Transverse colon (tissue), 4 donors: ENCODE results near the gene USP24. TPM values are rescaled to one million over a fixed set of nuclear protein-coding genes. Genes with fewer than 3 reads are reported as not detected.

Source experiments
- DNase-seq: peaks from one replicate; pipeline ENCODE4 v3.0.0-alpha.2; 2019
- H3K27ac ChIP-seq, 4 donors: fragments of 200-600 bp; sonication (generic); 2 replicates each; pipeline ENCODE4 v1.5.1; 2016 to 2018; ENCODE audit warnings: inconsistent platforms in 4 of 4
- H3K27me3 ChIP-seq: fragments of 200-600 bp; sonication (generic); 2 replicates; pipeline ENCODE4 v1.5.1; 2017; ENCODE audit warnings: inconsistent platforms
- H3K36me3 ChIP-seq, 4 donors: fragments of 200-600 bp; sonication (generic); 2 replicates each; pipeline ENCODE4 v1.5.1; 2017 to 2019; ENCODE audit warnings: inconsistent platforms in 4 of 4
- H3K4me1 ChIP-seq, 4 donors: fragments of 200-600 bp; sonication (generic); 2 replicates each; pipeline ENCODE4 v1.5.1; 2017 to 2020; ENCODE audit warnings: inconsistent platforms in 4 of 4
- H3K4me3 ChIP-seq, 4 donors: fragments of 200-600 bp; sonication (generic); 1 replicate in 1 of 4; 2 replicates in 3 of 4; pipeline versions ENCODE4 v1.5.1 to v1.6.1; 2017 to 2019; ENCODE audit warnings: inconsistent platforms in 4 of 4
- H3K9me3 ChIP-seq, 2 donors: fragments of 200-600 bp; sonication (generic); 2 replicates each; pipeline ENCODE4 v1.5.1; 2017 to 2019; ENCODE audit warnings: inconsistent platforms in 2 of 2
- EP300 ChIP-seq: sonication (generic); formaldehyde crosslinking; IDR thresholded peaks from one replicate; pipeline ENCODE4 v1.6.1; 2017; ENCODE audit warnings: antibody characterized with exemption, low read depth
- POLR2A ChIP-seq: fragments of 450-650 bp; IDR thresholded peaks from one replicate; pipeline ENCODE4 v1.6.1; 2016; ENCODE audit warnings: antibody characterized with exemption, mild to moderate bottlenecking, moderate library complexity
- POLR2AphosphoS5 ChIP-seq, 3 donors: sonication (generic); formaldehyde crosslinking; IDR thresholded peaks; one replicate each; pipeline ENCODE4 v1.6.1; 2016; ENCODE audit warnings: antibody characterized with exemption in 3 of 3
- WGBS, 2 donors: methylation state at CpG; one replicate each; pipeline ENCODE4 v1.1.5; 2018; ENCODE audit warnings: low coverage in 1 of 2; 5-methylcytosine and 5-hydroxymethylcytosine counted together
- in situ Hi-C, 4 donors: fragments of 200-750 bp; cut with MboI; loops; one replicate each; pipeline versions ENCODE4 v1.15.0 to v1.15.1; 2017; ENCODE audit warnings: low sequenced_read_pairs in 3 of 4, low pct_ligation_motif_present in 1 of 4, low pct_unique_long_range_greater_than_20kb in 1 of 4
- intact Hi-C: fragments of 100-400 bp; cut with DNase I; formaldehyde crosslinking; loops from one replicate; pipeline ENCODE4 v1.15.1; 2023; ENCODE audit warnings: low total_unique reads
- total RNA-seq, 4 donors: library from RNA; depleted of rRNA; stranded (reverse); fragments of >200 nt; gene quantifications; one replicate each; pipeline ENCODE4 v1.1.0, GENCODE V29; 2016
- TF ChIP-seq, protein P1 (sequence below), 5 experiments: fragments of 200-600 bp in 3 of 5; fragments of 450-650 bp in 2 of 5; sonication (generic) in 3 of 5; IDR thresholded peaks; 1 replicate in 2 of 5; 2 replicates in 3 of 5; pipeline ENCODE4 v1.5.1; 2016 to 2017; ENCODE audit warnings: antibody characterized with exemption in 5 of 5, inconsistent platforms in 3 of 5, mild to moderate bottlenecking in 2 of 5, moderate library complexity in 1 of 5

The USP24 gene
- total RNA-seq, 4 donors from 2014 or later: 30.7 to 79.4 (median 48.9) TPM

DNA sequence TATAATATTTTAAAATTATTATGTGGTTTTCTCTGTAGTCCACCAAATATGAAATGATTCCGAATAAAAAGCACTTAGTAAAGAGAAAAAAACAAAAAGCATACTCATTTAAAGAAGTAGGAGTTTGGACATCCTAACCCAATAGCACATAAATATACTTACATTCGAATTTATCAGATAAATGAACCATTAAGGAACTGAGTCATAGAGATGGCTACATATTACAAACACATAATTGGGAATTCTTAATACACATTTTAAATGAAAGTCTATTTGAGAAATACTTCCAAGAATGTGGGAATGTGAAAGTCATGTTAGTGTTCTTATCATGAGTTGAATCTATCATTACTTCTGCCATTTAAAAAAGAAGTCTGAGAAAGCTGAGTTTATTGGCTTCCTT, 75.0 kb downstream of the USP24 start:
- in situ Hi-C loops: loop anchor here (5.0 to 25.0 kb wide), 3 partner anchors 137 to 1447 kb away; partner anchors contain the start of gene PLPP3 (in 3 of the 4)
- no peak overlapping the region for H3K4me3 ChIP-seq
- H3K27me3 ChIP-seq: no peaks in the 10 kb centered on the region
- TF ChIP-seq, protein P1, sequence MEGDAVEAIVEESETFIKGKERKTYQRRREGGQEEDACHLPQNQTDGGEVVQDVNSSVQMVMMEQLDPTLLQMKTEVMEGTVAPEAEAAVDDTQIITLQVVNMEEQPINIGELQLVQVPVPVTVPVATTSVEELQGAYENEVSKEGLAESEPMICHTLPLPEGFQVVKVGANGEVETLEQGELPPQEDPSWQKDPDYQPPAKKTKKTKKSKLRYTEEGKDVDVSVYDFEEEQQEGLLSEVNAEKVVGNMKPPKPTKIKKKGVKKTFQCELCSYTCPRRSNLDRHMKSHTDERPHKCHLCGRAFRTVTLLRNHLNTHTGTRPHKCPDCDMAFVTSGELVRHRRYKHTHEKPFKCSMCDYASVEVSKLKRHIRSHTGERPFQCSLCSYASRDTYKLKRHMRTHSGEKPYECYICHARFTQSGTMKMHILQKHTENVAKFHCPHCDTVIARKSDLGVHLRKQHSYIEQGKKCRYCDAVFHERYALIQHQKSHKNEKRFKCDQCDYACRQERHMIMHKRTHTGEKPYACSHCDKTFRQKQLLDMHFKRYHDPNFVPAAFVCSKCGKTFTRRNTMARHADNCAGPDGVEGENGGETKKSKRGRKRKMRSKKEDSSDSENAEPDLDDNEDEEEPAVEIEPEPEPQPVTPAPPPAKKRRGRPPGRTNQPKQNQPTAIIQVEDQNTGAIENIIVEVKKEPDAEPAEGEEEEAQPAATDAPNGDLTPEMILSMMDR (IDR thresholded peaks at IDR 0.05): no peak
- TF ChIP-seq POLR2AphosphoS5 (IDR thresholded peaks at IDR 0.05) (no peak), POLR2A (no peak), EP300 (no peak)
- peaks cover 0 to 76% (median 35%) of the 10 kb centered on the region in 4 donors for H3K36me3 ChIP-seq
- no peak overlapping the region for H3K27ac ChIP-seq
- peaks cover 0 to 8% (median 1%) of the 10 kb centered on the region in 4 donors for H3K4me1 ChIP-seq
- intact Hi-C loops: loop anchor here (2.0 kb wide), 1 partner anchor 139 kb away; no protein-coding TSS in a partner anchor
- 81 to 88% methylated on average over 2 of the region's 2 CpGs for WGBS, 2 donors
- no peaks in the 10 kb centered on the region for H3K9me3 ChIP-seq
- no peak for DNase-seq

DNA sequence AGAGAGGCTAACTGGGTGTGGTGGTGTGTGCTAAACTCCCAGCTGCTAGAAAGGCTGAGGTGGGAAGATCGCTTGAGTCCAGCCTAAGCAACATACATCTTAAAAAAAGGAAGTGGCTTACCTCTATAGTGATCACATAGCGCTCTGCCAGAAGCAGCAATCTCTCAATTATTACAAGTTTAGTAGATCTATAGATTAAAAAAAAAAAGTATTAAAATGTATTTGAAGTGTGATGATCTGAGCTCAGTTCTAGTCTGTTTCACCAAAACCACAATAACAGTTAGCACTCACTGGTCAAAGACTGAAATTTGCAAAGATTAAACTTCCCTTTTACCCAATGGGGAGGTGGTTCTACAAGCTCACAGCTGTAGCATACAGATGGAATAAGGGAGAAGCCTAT, 76.3 kb downstream of the USP24 start:
- no peak for DNase-seq
- Histone ChIP-seq H3K4me3 (no peak overlapping the region), H3K27ac (no peak overlapping the region), H3K9me3 (no peaks in the 10 kb centered on the region), H3K27me3 (no peaks in the 10 kb centered on the region), H3K36me3 (peaks cover 0 to 70% (median 35%) of the 10 kb centered on the region in 4 donors), H3K4me1 (peaks cover 0 to 8% (median 1%) of the 10 kb centered on the region in 4 donors)
- intact Hi-C loops (no loop called here), in situ Hi-C loops (loop anchor here in 3 of 4 donors (25.0 kb wide), 2 partner anchors 148 to 1448 kb away; partner anchors contain the start of gene PLPP3 (in 3 of the 3))
- TF ChIP-seq POLR2A (no peak), EP300 (no peak), POLR2AphosphoS5 (IDR thresholded peaks at IDR 0.05) (no peak)
- TF ChIP-seq, protein P1 (IDR thresholded peaks at IDR 0.05): no peak
- WGBS, 2 donors: 73 to 92% methylated on average over 2 of the region's 2 CpGs

DNA sequence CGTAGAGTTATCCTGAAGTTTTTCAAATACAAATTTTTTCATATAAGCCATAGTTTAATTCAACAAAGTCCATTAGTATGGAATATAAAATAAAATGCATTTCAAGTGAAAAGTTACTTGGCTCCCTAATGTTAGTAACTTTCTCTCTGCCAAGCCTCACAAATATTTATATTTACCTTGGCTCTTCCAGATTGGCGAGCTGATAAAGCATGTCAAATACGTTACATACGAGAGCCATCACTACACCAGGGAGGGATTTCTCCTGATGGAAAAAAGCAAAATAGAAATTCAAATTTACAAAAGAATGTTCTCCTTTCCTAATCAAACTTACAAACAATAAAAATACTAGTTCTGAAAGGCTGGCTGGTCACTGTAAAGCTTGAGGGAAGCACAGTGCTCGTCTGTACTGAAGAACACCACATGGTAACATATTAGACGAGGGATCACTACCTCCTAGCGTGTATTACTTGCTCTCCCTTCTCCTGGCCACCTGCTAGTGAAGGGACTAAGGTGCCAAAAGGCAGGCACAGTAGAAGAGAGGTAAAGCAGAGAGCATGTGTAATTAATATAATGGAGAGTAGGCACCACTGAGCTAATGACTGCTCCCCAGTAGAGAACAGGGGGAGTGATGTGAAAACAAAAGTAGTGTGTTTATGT, 80.9 kb downstream of the USP24 start:
- no peak for DNase-seq
- in situ Hi-C loops: loop anchor here in 3 of 4 donors (25.0 kb wide), 2 partner anchors 153 to 1453 kb away; partner anchors contain the start of gene PLPP3 (in 3 of the 3)
- Histone ChIP-seq H3K4me3 (no peak overlapping the region), H3K27ac (no peak overlapping the region), H3K36me3 (peaks cover 0 to 91% (median 34%) of the 10 kb centered on the region in 4 donors), H3K27me3 (no peaks in the 10 kb centered on the region), H3K4me1 (no peaks in the 10 kb centered on the region), H3K9me3 (no peaks in the 10 kb centered on the region)
- WGBS, 2 donors: 91 to 94% methylated on average over 7 of the region's 7 CpGs
- no peak for TF ChIP-seq POLR2A
- no peak for TF ChIP-seq EP300
- TF ChIP-seq, protein P1 (IDR thresholded peaks at IDR 0.05): no peak
- TF ChIP-seq POLR2AphosphoS5 (IDR thresholded peaks at IDR 0.05): no peak
- intact Hi-C loops: no loop called here

DNA sequence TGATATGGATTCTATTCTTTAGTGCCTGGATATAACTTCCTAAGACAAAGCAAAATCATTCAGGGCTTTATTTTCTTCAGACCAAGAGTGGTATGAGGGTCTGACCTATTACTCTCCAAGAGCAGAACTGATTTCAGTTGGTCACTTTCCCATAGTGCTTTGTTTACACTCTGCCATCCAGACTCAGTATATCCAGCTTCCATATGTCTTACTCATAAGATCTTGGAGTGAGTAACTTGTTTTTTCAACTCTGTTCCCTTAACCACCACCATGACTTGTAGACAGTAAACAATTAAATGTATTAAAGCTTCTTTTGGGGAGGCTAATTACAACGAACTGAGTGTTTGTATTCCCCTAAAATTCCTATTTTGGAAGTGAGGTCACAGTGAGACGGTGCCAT, 83.4 kb downstream of the USP24 start:
- H3K36me3 ChIP-seq: peaks cover 0 to 84% (median 25%) of the 10 kb centered on the region in 4 donors
- H3K4me1 ChIP-seq: no peaks in the 10 kb centered on the region
- no peaks in the 10 kb centered on the region for H3K9me3 ChIP-seq
- no peak for DNase-seq
- no peak for TF ChIP-seq POLR2A
- no peak for TF ChIP-seq POLR2AphosphoS5 (IDR thresholded peaks at IDR 0.05)
- TF ChIP-seq, protein P1 (IDR thresholded peaks at IDR 0.05): no peak
- TF ChIP-seq EP300: no peak
- WGBS, 2 donors: 79 to 83% methylated on average over 1 to 2 of the region's 2 CpGs
- H3K27me3 ChIP-seq: no peaks in the 10 kb centered on the region
- H3K27ac ChIP-seq: no peak overlapping the region
- no peak overlapping the region for H3K4me3 ChIP-seq
- intact Hi-C loops (no loop called here), in situ Hi-C loops (loop anchor here in 3 of 4 donors (25.0 kb wide), 2 partner anchors 156 to 1456 kb away; partner anchors contain the start of gene PLPP3 (in 3 of the 3))
